GM23338 (cell line): ENCODE data around the gene SERGEF. TPM values are rescaled to one million over a fixed set of nuclear protein-coding genes. Genes with fewer than 3 reads are reported as not detected.

Experiments used
- ATAC-seq: fragments of 200-7000 bp; cut with Tn5 transposase; 3 replicates; pipeline ENCODE4 v1.9.1; 2020
- DNase-seq: peaks from one replicate; pipeline ENCODE4 v3.0.0-alpha.2; 2015; ENCODE audit warnings: low spot score
- H2AFZ ChIP-seq: fragments of 200-600 bp; sonication (generic); 2 replicates; pipeline ENCODE4 v1.8.0; 2016; ENCODE audit warnings: antibody characterized with exemption, mild to moderate bottlenecking, moderate library complexity
- H3F3A ChIP-seq: fragments of 200-600 bp; sonication (generic); replicated peaks from 2 replicates; pipeline ENCODE4 v1.8.0; 2017; ENCODE audit warnings: antibody characterized with exemption, mixed run types, low read depth
- H3K27ac ChIP-seq: fragments of 200-600 bp; sonication (generic); 2 replicates; pipeline ENCODE4 v1.6.1; 2016; ENCODE audit warnings: low read depth
- H3K27me3 ChIP-seq: fragments of 200-600 bp; sonication (generic); 2 replicates; pipeline ENCODE4 v1.8.0; 2016; ENCODE audit warnings: mild to moderate bottlenecking, mixed run types, moderate library complexity; ENCODE audit not compliant: insufficient read depth
- H3K36me3 ChIP-seq: fragments of 200-600 bp; sonication (generic); 2 replicates; pipeline ENCODE4 v1.8.0; 2016; ENCODE audit warnings: mild to moderate bottlenecking; ENCODE audit not compliant: insufficient read depth
- H3K4me1 ChIP-seq: fragments of 200-600 bp; sonication (generic); 2 replicates; pipeline ENCODE4 v1.8.0; 2016; ENCODE audit warnings: mild to moderate bottlenecking, moderate library complexity; ENCODE audit not compliant: insufficient read depth
- H3K4me2 ChIP-seq: fragments of 200-600 bp; sonication (generic); 2 replicates; pipeline ENCODE4 v1.7.1; 2017; ENCODE audit warnings: mixed run types
- H3K4me3 ChIP-seq: fragments of 200-600 bp; sonication (generic); 2 replicates; pipeline ENCODE4 v1.6.1; 2016; ENCODE audit warnings: mixed run types
- H3K79me2 ChIP-seq: fragments of 200-600 bp; sonication (generic); replicated peaks from 2 replicates; pipeline ENCODE4 v1.8.0; 2017; ENCODE audit warnings: mild to moderate bottlenecking; ENCODE audit not compliant: insufficient read depth
- H3K9me2 ChIP-seq: fragments of 200-600 bp; sonication (generic); 2 replicates; pipeline ENCODE4 v1.8.0; 2017; ENCODE audit not compliant: insufficient read depth
- H4K20me1 ChIP-seq: fragments of 200-600 bp; sonication (generic); replicated peaks from 2 replicates; pipeline ENCODE4 v1.8.0; 2017; ENCODE audit warnings: mild to moderate bottlenecking; ENCODE audit not compliant: insufficient read depth
- H3K27ac Mint-ChIP-seq: 2 replicates; pipeline ENCODE4 v1.8.0; 2020; ENCODE audit warnings: inconsistent platforms, mild to moderate bottlenecking, moderate library complexity, mixed read lengths
- H3K27me3 Mint-ChIP-seq: 3 replicates; pipeline ENCODE4 v1.8.0; 2022; ENCODE audit warnings: low read depth, mild to moderate bottlenecking, moderate library complexity, mixed read lengths, inconsistent platforms; ENCODE audit not compliant: insufficient read depth, poor library complexity
- H3K36me3 Mint-ChIP-seq: 3 replicates; pipeline ENCODE4 v1.8.0; 2021; ENCODE audit warnings: low read depth, mild to moderate bottlenecking, inconsistent platforms, moderate library complexity, mixed read lengths
- H3K4me1 Mint-ChIP-seq: 3 replicates; pipeline ENCODE4 v1.8.0; 2020; ENCODE audit warnings: mild to moderate bottlenecking, inconsistent platforms, mixed read lengths
- H3K4me3 Mint-ChIP-seq: 3 replicates; pipeline ENCODE4 v1.8.0; 2021; ENCODE audit warnings: moderate library complexity, mild to moderate bottlenecking, inconsistent platforms, mixed read lengths
- H3K9me3 Mint-ChIP-seq: 3 replicates; pipeline ENCODE4 v1.8.0; 2020; ENCODE audit warnings: moderate library complexity, mild to moderate bottlenecking, inconsistent platforms, mixed read lengths
- CREB1 ChIP-seq: fragments of 250-450 bp; sonication (Bioruptor Pico); IDR thresholded peaks from 2 replicates; pipeline ENCODE4 v1.5.0; 2020; ENCODE audit warnings: low read depth, mild to moderate bottlenecking, moderate library complexity
- CTCF ChIP-seq, 2 experiments: fragments of 200-600 bp in 1 of 2; sonication (generic) in 1 of 2; conservative IDR thresholded peaks; 2 replicates each; pipeline versions ENCODE4 v1.5.1 to v1.6.1; 2016 to 2017; ENCODE audit warnings: antibody characterized with exemption in 2 of 2, low read depth in 2 of 2, mild to moderate bottlenecking in 2 of 2, moderate library complexity in 1 of 2
- EZH2 ChIP-seq: fragments of 200-600 bp; sonication (generic); IDR thresholded peaks from one replicate; pipeline ENCODE4 v1.8.0; 2017; ENCODE audit warnings: antibody characterized with exemption, mild to moderate bottlenecking, low read depth; ENCODE audit not compliant: unreplicated experiment
- EZH2phosphoT487 ChIP-seq: fragments of 200-600 bp; sonication (generic); IDR thresholded peaks from one replicate; pipeline ENCODE4 v1.8.1; 2018; ENCODE audit warnings: antibody characterized with exemption; ENCODE audit not compliant: unreplicated experiment
- STAT1 ChIP-seq: IDR thresholded peaks from one replicate; pipeline ENCODE4 v1.6.1; 2016; ENCODE audit warnings: antibody characterized with exemption; ENCODE audit not compliant: unreplicated experiment
- ZNF114 ChIP-seq: fragments of 250-450 bp; sonication (Bioruptor Pico); IDR thresholded peaks from 2 replicates; pipeline ENCODE4 v1.5.0; 2020; ENCODE audit warnings: mild to moderate bottlenecking, moderate library complexity
- ZNF462 ChIP-seq: fragments of 250-450 bp; sonication (Bioruptor Pico); IDR thresholded peaks from 2 replicates; pipeline ENCODE4 v1.5.0; 2020; ENCODE audit warnings: mild to moderate bottlenecking, moderate library complexity
- polyA plus RNA-seq: library from polyadenylated mRNA; unstranded; fragments of >200 nt; fragmentation: Nextera tagmentation; extraction: Ambion mirVana; gene quantifications from 2 replicates; pipeline ENCODE4 v1.2.1, GENCODE V29; 2016
- total RNA-seq: library from RNA; depleted of rRNA; stranded (reverse); fragments of >200 nt; shearing (Covaris generic); gene quantifications from 2 replicates; pipeline ENCODE4 v1.2.3, GENCODE V29; 2014

The SERGEF gene
- total and polyA plus RNA-seq, 2 experiments from 2014 or later: 24.2 to 27.9 TPM

GRCh38 chr11:17741487-17741886 is 271.4 kb downstream of the SERGEF start (continued):
- TF ChIP-seq ZNF462 (CRISPR knock-in tag) (no peak), EZH2 (no peak), CREB1 (CRISPR knock-in tag) (no peak), ZNF114 (CRISPR knock-in tag) (no peak), STAT1 (no peak)

- no peak overlapping the region for H3K4me3 Mint-ChIP-seq
- peaks cover 15% of the 10 kb centered on the region for H3K4me1 ChIP-seq
- no peaks in the 10 kb centered on the region for H3F3A ChIP-seq
- peaks cover 11% of the 10 kb centered on the region for H3K4me1 Mint-ChIP-seq
- no peaks in the 10 kb centered on the region for H3K79me2 ChIP-seq
- no peak overlapping the region for H2AFZ ChIP-seq
- peaks cover 7% of the 10 kb centered on the region for H3K9me3 Mint-ChIP-seq
- peaks cover 7% of the 10 kb centered on the region; the same call in 1 of the 2 replicates for H4K20me1 ChIP-seq
- H3K4me3 ChIP-seq: no peak overlapping the region
- no peak overlapping the region for H3K27ac Mint-ChIP-seq
- H3K4me2 ChIP-seq: no peak overlapping the region
- ATAC-seq: no peak
- no peaks in the 10 kb centered on the region; the same call in 1 of the 2 replicates for H3K36me3 ChIP-seq
- peaks cover 41% of the 10 kb centered on the region for H3K27me3 ChIP-seq
- H3K9me2 ChIP-seq: no peaks in the 10 kb centered on the region
- no peaks in the 10 kb centered on the region; the same call in 2 of the 3 replicates for H3K36me3 Mint-ChIP-seq
- peaks cover 35% of the 10 kb centered on the region for H3K27me3 Mint-ChIP-seq
- no peak for DNase-seq
- H3K27ac ChIP-seq: no peak overlapping the region
- no peak for TF ChIP-seq CREB1 (CRISPR knock-in tag)
- no peak for TF ChIP-seq CTCF (conservative IDR thresholded peaks at IDR 0.05; ENCODE audit: low read depth in 2 of 2)
- TF ChIP-seq ZNF462 (CRISPR knock-in tag): no peak
- TF ChIP-seq EZH2phosphoT487: no peak
Observed at GRCh38 chr11:17740649-17741235, 272.1 kb downstream of the SERGEF start.
